Panc1 (cell line): ENCODE results near the gene ZNHIT3. TPM values are rescaled to one million over a fixed set of nuclear protein-coding genes. Genes with fewer than 3 reads are reported as not detected.

ENCODE experiments used
- ATAC-seq: fragments of 200-7000 bp; cut with Tn5 transposase; 2 replicates; pipeline ENCODE4 v1.9.1; 2020; ENCODE audit warnings: mild to moderate bottlenecking, moderate library complexity
- BruUV-seq: library from RNA; stranded (reverse); fragments of 400-500 nt; replicated peaks from 2 replicates; lab custom pipeline; 2021; lab: Mats Ljungman, UMichigan
- CTCF ChIA-PET: fragments of 300-600 bp; sonication (Branson Sonifier 250); formaldehyde crosslinking; loops from one replicate; lab custom pipeline; 2022; ENCODE audit warnings: antibody characterized with exemption; lab: Charles Lee
- POLR2A ChIA-PET: fragments of 300-600 bp; sonication (Branson Sonifier 250); formaldehyde crosslinking; loops from one replicate; lab custom pipeline; 2022; ENCODE audit warnings: antibody characterized with exemption; lab: Charles Lee
- DNase-seq: peaks from one replicate; pipeline ENCODE4 v3.0.0-alpha.2; 2010; ENCODE audit warnings: low read depth, low spot score
- H3K27ac ChIP-seq: 2 replicates; pipeline ENCODE4 v1.5.1; 2011; ENCODE audit warnings: mild to moderate bottlenecking, low read length, inconsistent platforms
- H3K27me3 ChIP-seq: fragments of 200-500 bp; sonication (Bioruptor generic); 2 replicates; pipeline ENCODE4 v1.6.0; 2014; ENCODE audit warnings: low read length, inconsistent platforms; ENCODE audit not compliant: control insufficient read depth, insufficient read depth
- H3K36me3 ChIP-seq: fragments of 200-500 bp; sonication (Bioruptor generic); 2 replicates; pipeline ENCODE4 v1.5.1; 2014; ENCODE audit warnings: inconsistent platforms, mild to moderate bottlenecking, low read length, moderate library complexity; ENCODE audit not compliant: control insufficient read depth, insufficient read depth
- H3K4me1 ChIP-seq: 2 replicates; pipeline ENCODE4 v1.5.1; 2011; ENCODE audit warnings: inconsistent platforms, mild to moderate bottlenecking, low read length, moderate library complexity; ENCODE audit not compliant: control insufficient read depth, insufficient read depth
- H3K4me3 ChIP-seq, 2 experiments: 2 replicates each; pipeline ENCODE4 v1.5.1; 2011 to 2012; ENCODE audit warnings: low read depth in 2 of 2, low read length in 2 of 2, mild to moderate bottlenecking in 2 of 2, inconsistent platforms in 1 of 2, moderate library complexity in 1 of 2
- H3K9me3 ChIP-seq: fragments of 200-500 bp; sonication (Bioruptor generic); 2 replicates; pipeline ENCODE4 v1.5.1; 2014; ENCODE audit warnings: low read depth, mild to moderate bottlenecking, inconsistent platforms, low read length, moderate library complexity; ENCODE audit not compliant: control insufficient read depth, insufficient read depth
- CTCF ChIP-seq: fragments of 450-650 bp; IDR thresholded peaks from 2 replicates; pipeline ENCODE4 v1.5.1; 2017; ENCODE audit warnings: mild to moderate bottlenecking
- POLR2AphosphoS5 ChIP-seq: IDR thresholded peaks from 2 replicates; pipeline ENCODE4 v1.6.1; 2012; ENCODE audit warnings: mild to moderate bottlenecking, low read depth, low read length, moderate library complexity
- REST ChIP-seq, 2 experiments: IDR thresholded peaks; 2 replicates each; pipeline ENCODE4 v1.6.1; 2011 to 2012; ENCODE audit warnings: low read depth in 2 of 2, control low read depth in 1 of 2, low read length in 1 of 2, mild to moderate bottlenecking in 1 of 2, moderate library complexity in 1 of 2; ENCODE audit not compliant: insufficient read depth in 1 of 2
- SIN3A ChIP-seq: IDR thresholded peaks from 2 replicates; pipeline ENCODE4 v1.6.1; 2012; ENCODE audit warnings: low read depth, mild to moderate bottlenecking, low read length, moderate library complexity, borderline replicate concordance; ENCODE audit not compliant: insufficient read depth
- TCF7L2 ChIP-seq: IDR thresholded peaks from 2 replicates; pipeline ENCODE4 v1.6.1; 2011; ENCODE audit warnings: mild to moderate bottlenecking, low read depth, low read length, inconsistent platforms
- in situ Hi-C: cut with HindIII; loops from 2 replicates; pipeline ENCODE4 v1.10.0; 2016; ENCODE audit warnings: low sequenced_read_pairs, low pct_unique_long_range_greater_than_20kb
- intact Hi-C: fragments of 100-400 bp; cut with micrococcal nuclease; formaldehyde crosslinking; loops from one replicate; pipeline ENCODE4 v1.10.0; 2022; ENCODE audit not compliant: unreplicated experiment
- total RNA-seq: library from RNA; stranded (reverse); gene quantifications from one replicate; pipeline ENCODE4 v1.2.1, GENCODE V29; 2021; ENCODE audit not compliant: unreplicated experiment

The ZNHIT3 gene
- total RNA-seq, 1 experiment from 2014 or later, result 16.8 TPM

- Histone ChIP-seq H3K27ac (no peak overlapping the region), H3K4me3 (no peak overlapping the region), H3K4me1 (no peaks in the 10 kb centered on the region), H3K9me3 (no peaks in the 10 kb centered on the region), H3K36me3 (no peaks in the 10 kb centered on the region), H3K27me3 (no peaks in the 10 kb centered on the region; the same call in 1 of the 2 replicates)
- in situ Hi-C loops, result no loop called here
- ChIA-PET POLR2A (no interaction called here), CTCF (no interaction called here)
- intact Hi-C loops, result no loop called here
- ATAC-seq (no peak), DNase-seq (no peak)
- TF ChIP-seq POLR2AphosphoS5 (no peak), REST (IDR thresholded peaks at IDR 0.05; ENCODE audit: insufficient read depth in 1 of 2, low read depth in 2 of 2, low read length in 1 of 2) (no peak), TCF7L2 (no peak), SIN3A (no peak), CTCF (no peak)
- no TSS peak for BruUV-seq
These were observed 16.7 kb upstream of the ZNHIT3 start for GRCh38 chr17:36469733-36470132.

- DNase-seq (no peak), ATAC-seq (no peak)
- Histone ChIP-seq H3K4me1 (no peaks in the 10 kb centered on the region), H3K9me3 (no peaks in the 10 kb centered on the region), H3K36me3 (no peaks in the 10 kb centered on the region), H3K27ac (no peak overlapping the region), H3K27me3 (no peaks in the 10 kb centered on the region; the same call in 1 of the 2 replicates), H3K4me3 (no peak overlapping the region)
- ChIA-PET POLR2A (no interaction called here), CTCF (no interaction called here)
- TF ChIP-seq POLR2AphosphoS5 (no peak), REST (IDR thresholded peaks at IDR 0.05; ENCODE audit: insufficient read depth in 1 of 2, low read depth in 2 of 2, low read length in 1 of 2) (no peak), SIN3A (no peak), CTCF (no peak), TCF7L2 (no peak)
- intact Hi-C loops, result no loop called here
- in situ Hi-C loops, result no loop called here
- BruUV-seq, result no TSS peak
These were observed 16.0 kb upstream of the ZNHIT3 start for GRCh38 chr17:36470499-36470898.
